Body of pancreas (tissue), 4 donors: ENCODE data around the gene PLD6. TPM values are rescaled to one million over a fixed set of nuclear protein-coding genes. Genes with fewer than 3 reads are reported as not detected.

Experiments
- ATAC-seq: fragments of 150-250 bp; one replicate; pipeline ENCODE4 v1.9.1; 2016
- DNase-seq, 4 donors: peaks; one replicate each; pipeline ENCODE4 v3.0.0-alpha.2; 2019
- H3K27ac ChIP-seq, 4 donors: fragments of 200-600 bp; sonication (generic); 1 replicate in 3 of 4; 2 replicates in 1 of 4; pipeline versions ENCODE4 v1.5.1 to v1.6.1; 2016 to 2019; ENCODE audit warnings: mild to moderate bottlenecking in 1 of 4, mixed read lengths in 1 of 4, moderate library complexity in 1 of 4
- H3K27me3 ChIP-seq, 2 donors: fragments of 200-600 bp; sonication (generic); one replicate each; pipeline ENCODE4 v1.6.0; 2016; ENCODE audit warnings: mild to moderate bottlenecking in 1 of 2
- H3K36me3 ChIP-seq, 2 donors: fragments of 200-600 bp; sonication (generic); replicated peaks in 1 of 2; 2 replicates each; pipeline ENCODE4 v1.5.1; 2016; ENCODE audit warnings: low read depth in 2 of 2; ENCODE audit not compliant: insufficient read depth in 1 of 2
- H3K4me1 ChIP-seq: fragments of 200-600 bp; sonication (generic); one replicate; pipeline ENCODE4 v1.6.0; 2016
- H3K4me3 ChIP-seq, 2 donors: fragments of 200-600 bp; sonication (generic); 1 replicate in 1 of 2; 2 replicates in 1 of 2; pipeline ENCODE4 v1.5.1; 2016 to 2019
- H3K9me3 ChIP-seq, 3 donors: fragments of 200-600 bp; sonication (generic); 1 replicate in 2 of 3; 2 replicates in 1 of 3; pipeline ENCODE4 v1.5.1; 2016
- CTCF ChIP-seq, 7 experiments: fragments of 450-650 bp in 4 of 7; fragments of 200-600 bp in 3 of 7; sonication (generic) in 3 of 7; IDR thresholded peaks; one replicate each; pipeline ENCODE4 v1.5.1; 2016 to 2019; ENCODE audit warnings: antibody characterized with exemption in 7 of 7
- POLR2A ChIP-seq, 3 donors: fragments of 450-650 bp; IDR thresholded peaks; one replicate each; pipeline ENCODE4 v1.6.1; 2016; ENCODE audit warnings: antibody characterized with exemption in 3 of 3, mild to moderate bottlenecking in 2 of 3
- WGBS, 2 donors: methylation state at CpG; one replicate each; pipeline ENCODE4 v1.1.5; 2017; 5-methylcytosine and 5-hydroxymethylcytosine counted together
- intact Hi-C: fragments of 100-400 bp; cut with DNase I; formaldehyde crosslinking; loops from one replicate; pipeline ENCODE4 v1.15.1; 2023
- total RNA-seq, 2 donors: library from RNA; depleted of rRNA; stranded (reverse); fragments of >200 nt; gene quantifications; one replicate each; pipeline ENCODE4 v1.1.0, GENCODE V29; 2016

The PLD6 gene
- total RNA-seq, 2 donors from 2014 or later: 3.6 to 6.6 TPM

DNA sequence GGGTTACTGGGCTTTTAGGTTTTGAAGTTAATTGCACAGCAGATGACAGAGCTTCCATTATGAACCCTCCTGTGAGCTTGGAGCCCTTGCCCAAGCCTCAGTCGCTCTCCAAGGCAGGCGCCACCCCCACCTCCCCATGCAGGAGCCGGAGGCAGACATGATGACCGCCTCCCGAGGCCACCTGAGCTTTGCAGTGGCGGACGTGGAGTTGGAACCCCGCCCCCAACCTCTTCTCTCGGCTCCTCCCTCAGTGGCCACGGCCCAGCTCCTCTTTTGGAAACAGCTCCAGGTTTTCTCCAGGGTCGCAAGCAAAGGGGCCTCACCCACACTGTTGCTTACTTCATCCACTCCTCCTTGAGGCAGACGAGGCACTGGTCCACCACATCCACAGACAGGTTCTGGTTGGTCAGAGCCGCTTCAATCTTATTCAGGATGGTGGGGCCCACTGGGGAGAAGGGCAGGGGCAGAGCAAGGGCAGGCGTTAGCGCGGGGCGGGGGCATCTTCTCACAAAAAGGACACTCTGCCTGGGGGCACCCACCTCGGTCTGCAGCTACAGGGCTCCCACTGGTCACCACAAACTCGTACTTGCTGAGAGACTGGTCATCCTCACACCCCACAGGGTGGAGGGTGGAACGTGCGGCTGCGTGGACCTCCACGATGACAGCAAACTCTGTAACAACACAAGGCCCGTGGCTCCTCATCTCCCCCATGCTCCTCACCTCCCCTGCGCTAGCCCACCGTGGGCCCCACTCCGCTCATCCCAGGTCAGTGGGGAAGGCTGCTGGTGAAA is 8.7 kb upstream of the PLD6 start:
- Histone ChIP-seq H3K27me3 (no peaks in the 10 kb centered on the region), H3K27ac (no peak overlapping the region), H3K9me3 (no peaks in the 10 kb centered on the region), H3K4me1 (no peaks in the 10 kb centered on the region), H3K36me3 (peaks cover 6 to 44% of the 10 kb centered on the region in 2 donors), H3K4me3 (no peak overlapping the region)
- ATAC-seq: no peak
- intact Hi-C loops: no loop called here
- no peak for DNase-seq
- TF ChIP-seq POLR2A (IDR thresholded peaks at IDR 0.05) (no peak), CTCF (IDR thresholded peaks at IDR 0.05) (no peak)
- WGBS, 2 donors: 85 to 91% methylated on average over 24 to 26 of the region's 27 CpGs

DNA sequence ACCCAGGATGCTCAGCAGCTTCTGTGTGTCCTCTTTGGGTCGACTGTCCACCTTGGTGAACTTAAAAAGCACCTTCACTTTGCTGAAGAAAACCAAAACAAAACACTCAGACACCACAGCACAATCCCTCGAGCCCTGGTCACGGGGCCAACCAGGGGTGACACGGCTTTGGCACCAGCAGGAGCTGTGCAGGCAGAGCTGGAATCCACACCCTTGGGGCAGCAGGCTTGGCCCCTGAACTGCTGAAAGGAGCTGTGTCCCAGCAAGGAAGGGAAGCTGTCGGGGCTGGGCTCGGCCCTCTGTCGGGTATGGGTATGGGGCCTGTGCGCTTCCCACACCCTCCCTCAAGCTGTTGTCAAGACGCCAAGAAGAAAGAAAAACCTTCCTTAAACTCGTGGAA is 7.6 kb upstream of the PLD6 start:
- DNase-seq: no peak
- no peak overlapping the region for H3K4me3 ChIP-seq
- H3K9me3 ChIP-seq: no peaks in the 10 kb centered on the region
- intact Hi-C loops: no loop called here
- ATAC-seq: no peak
- H3K27ac ChIP-seq: no peak overlapping the region
- TF ChIP-seq POLR2A (IDR thresholded peaks at IDR 0.05) (no peak), CTCF (IDR thresholded peaks at IDR 0.05) (no peak)
- H3K36me3 ChIP-seq: peaks cover 6 to 38% of the 10 kb centered on the region in 2 donors
- no peaks in the 10 kb centered on the region for H3K27me3 ChIP-seq
- no peaks in the 10 kb centered on the region for H3K4me1 ChIP-seq
- 74 to 80% methylated on average over 6 to 9 of the region's 10 CpGs for WGBS, 2 donors

GRCh38 chr17:17207998-17208397 is 1.9 kb upstream of the PLD6 start:
- Histone ChIP-seq H3K4me1 (peaks cover 34% of the 10 kb centered on the region), H3K4me3 (no peak overlapping the region), H3K36me3 (peaks cover 0 to 3% of the 10 kb centered on the region in 2 donors), H3K27ac (peak overlapping the region in 1 of 4 donors; percentile 87), H3K9me3 (no peaks in the 10 kb centered on the region), H3K27me3 (no peaks in the 10 kb centered on the region)
- no peak for ATAC-seq
- intact Hi-C loops: loop anchor here (10.0 kb wide), 1 partner anchor 203 kb away; no protein-coding TSS in a partner anchor
- no peak for DNase-seq
- WGBS, 2 donors: 84 to 87% methylated on average over 8 of the region's 8 CpGs
- TF ChIP-seq POLR2A (IDR thresholded peaks at IDR 0.05): no peak
- TF ChIP-seq CTCF (IDR thresholded peaks at IDR 0.05): no peak

- DNase-seq (no peak), ATAC-seq (peak; percentile 2)
- intact Hi-C loops: loop anchor here (10.0 kb wide), 1 partner anchor 202 kb away; no protein-coding TSS in a partner anchor
- TF ChIP-seq CTCF (IDR thresholded peaks at IDR 0.05) (no peak), POLR2A (IDR thresholded peaks at IDR 0.05) (peak; percentile 39 to 87 (median 84))
- peaks cover 34% of the 10 kb centered on the region for H3K4me1 ChIP-seq
- no peaks in the 10 kb centered on the region for H3K9me3 ChIP-seq
- H3K36me3 ChIP-seq: no peaks in the 10 kb centered on the region
- H3K27me3 ChIP-seq: no peaks in the 10 kb centered on the region
- H3K27ac ChIP-seq: peak overlapping the region; percentile 86 to 91 (median 88)
- 26 to 33% methylated on average over 6 to 16 of the region's 16 CpGs for WGBS, 2 donors
- H3K4me3 ChIP-seq: no peak overlapping the region
Observed at GRCh38 chr17:17206913-17207335, 791 bp upstream of the PLD6 start.
